GM23338 (cell line): Measurements from ENCODE around the gene TBPL2. TPM values are rescaled to one million over a fixed set of nuclear protein-coding genes. Genes with fewer than 3 reads are reported as not detected.
A peak's percentile ranks its signal among the peaks of the same experiment; 100 is the strongest.
"Not testable (repeated sequence)": the region's sequence is repeated elsewhere in the genome, so short reads cannot be mapped to it uniquely, and the experiment has no call there.

Experiments used
- ATAC-seq: fragments of 200-7000 bp; cut with Tn5 transposase; 3 replicates; pipeline ENCODE4 v1.9.1; 2020
- DNase-seq: peaks from one replicate; pipeline ENCODE4 v3.0.0-alpha.2; 2015; ENCODE audit warnings: low spot score
- H2AFZ ChIP-seq: fragments of 200-600 bp; sonication (generic); 2 replicates; pipeline ENCODE4 v1.8.0; 2016; ENCODE audit warnings: antibody characterized with exemption, mild to moderate bottlenecking, moderate library complexity
- H3F3A ChIP-seq: fragments of 200-600 bp; sonication (generic); replicated peaks from 2 replicates; pipeline ENCODE4 v1.8.0; 2017; ENCODE audit warnings: antibody characterized with exemption, mixed run types, low read depth
- H3K27ac ChIP-seq: fragments of 200-600 bp; sonication (generic); 2 replicates; pipeline ENCODE4 v1.6.1; 2016; ENCODE audit warnings: low read depth
- H3K27me3 ChIP-seq: fragments of 200-600 bp; sonication (generic); 2 replicates; pipeline ENCODE4 v1.8.0; 2016; ENCODE audit warnings: mild to moderate bottlenecking, mixed run types, moderate library complexity; ENCODE audit not compliant: insufficient read depth
- H3K36me3 ChIP-seq: fragments of 200-600 bp; sonication (generic); 2 replicates; pipeline ENCODE4 v1.8.0; 2016; ENCODE audit warnings: mild to moderate bottlenecking; ENCODE audit not compliant: insufficient read depth
- H3K4me1 ChIP-seq: fragments of 200-600 bp; sonication (generic); 2 replicates; pipeline ENCODE4 v1.8.0; 2016; ENCODE audit warnings: mild to moderate bottlenecking, moderate library complexity; ENCODE audit not compliant: insufficient read depth
- H3K4me2 ChIP-seq: fragments of 200-600 bp; sonication (generic); 2 replicates; pipeline ENCODE4 v1.7.1; 2017; ENCODE audit warnings: mixed run types
- H3K4me3 ChIP-seq: fragments of 200-600 bp; sonication (generic); 2 replicates; pipeline ENCODE4 v1.6.1; 2016; ENCODE audit warnings: mixed run types
- H3K79me2 ChIP-seq: fragments of 200-600 bp; sonication (generic); replicated peaks from 2 replicates; pipeline ENCODE4 v1.8.0; 2017; ENCODE audit warnings: mild to moderate bottlenecking; ENCODE audit not compliant: insufficient read depth
- H3K9me2 ChIP-seq: fragments of 200-600 bp; sonication (generic); 2 replicates; pipeline ENCODE4 v1.8.0; 2017; ENCODE audit not compliant: insufficient read depth
- H4K20me1 ChIP-seq: fragments of 200-600 bp; sonication (generic); replicated peaks from 2 replicates; pipeline ENCODE4 v1.8.0; 2017; ENCODE audit warnings: mild to moderate bottlenecking; ENCODE audit not compliant: insufficient read depth
- H3K27ac Mint-ChIP-seq: 2 replicates; pipeline ENCODE4 v1.8.0; 2020; ENCODE audit warnings: inconsistent platforms, mild to moderate bottlenecking, moderate library complexity, mixed read lengths
- H3K27me3 Mint-ChIP-seq: 3 replicates; pipeline ENCODE4 v1.8.0; 2022; ENCODE audit warnings: low read depth, mild to moderate bottlenecking, moderate library complexity, mixed read lengths, inconsistent platforms; ENCODE audit not compliant: insufficient read depth, poor library complexity
- H3K36me3 Mint-ChIP-seq: 3 replicates; pipeline ENCODE4 v1.8.0; 2021; ENCODE audit warnings: low read depth, mild to moderate bottlenecking, inconsistent platforms, moderate library complexity, mixed read lengths
- H3K4me1 Mint-ChIP-seq: 3 replicates; pipeline ENCODE4 v1.8.0; 2020; ENCODE audit warnings: mild to moderate bottlenecking, inconsistent platforms, mixed read lengths
- H3K4me3 Mint-ChIP-seq: 3 replicates; pipeline ENCODE4 v1.8.0; 2021; ENCODE audit warnings: moderate library complexity, mild to moderate bottlenecking, inconsistent platforms, mixed read lengths
- H3K9me3 Mint-ChIP-seq: 3 replicates; pipeline ENCODE4 v1.8.0; 2020; ENCODE audit warnings: moderate library complexity, mild to moderate bottlenecking, inconsistent platforms, mixed read lengths
- CTCF ChIP-seq, 2 experiments: fragments of 200-600 bp in 1 of 2; sonication (generic) in 1 of 2; conservative IDR thresholded peaks; 2 replicates each; pipeline versions ENCODE4 v1.5.1 to v1.6.1; 2016 to 2017; ENCODE audit warnings: antibody characterized with exemption in 2 of 2, low read depth in 2 of 2, mild to moderate bottlenecking in 2 of 2, moderate library complexity in 1 of 2
- POLR2AphosphoS5 ChIP-seq: IDR thresholded peaks from 2 replicates; pipeline ENCODE4 v1.6.1; 2016; ENCODE audit warnings: antibody characterized with exemption, low read depth
- STAT1 ChIP-seq: IDR thresholded peaks from one replicate; pipeline ENCODE4 v1.6.1; 2016; ENCODE audit warnings: antibody characterized with exemption; ENCODE audit not compliant: unreplicated experiment
- polyA plus RNA-seq: library from polyadenylated mRNA; unstranded; fragments of >200 nt; fragmentation: Nextera tagmentation; extraction: Ambion mirVana; gene quantifications from 2 replicates; pipeline ENCODE4 v1.2.1, GENCODE V29; 2016
- total RNA-seq: library from RNA; depleted of rRNA; stranded (reverse); fragments of >200 nt; shearing (Covaris generic); gene quantifications from 2 replicates; pipeline ENCODE4 v1.2.3, GENCODE V29; 2014
- TF ChIP-seq, protein P1 (sequence below): IDR thresholded peaks from one replicate; pipeline ENCODE4 v1.6.1; 2018; ENCODE audit warnings: antibody characterized with exemption; ENCODE audit not compliant: unreplicated experiment
- TF ChIP-seq, protein P2 (sequence below): IDR thresholded peaks from 2 replicates; pipeline ENCODE4 v1.6.1; 2016; ENCODE audit warnings: antibody characterized with exemption

Gene TBPL2
- total and polyA plus RNA-seq, 2 experiments from 2014 or later, result 0.24 TPM; not detected in 1

DNA sequence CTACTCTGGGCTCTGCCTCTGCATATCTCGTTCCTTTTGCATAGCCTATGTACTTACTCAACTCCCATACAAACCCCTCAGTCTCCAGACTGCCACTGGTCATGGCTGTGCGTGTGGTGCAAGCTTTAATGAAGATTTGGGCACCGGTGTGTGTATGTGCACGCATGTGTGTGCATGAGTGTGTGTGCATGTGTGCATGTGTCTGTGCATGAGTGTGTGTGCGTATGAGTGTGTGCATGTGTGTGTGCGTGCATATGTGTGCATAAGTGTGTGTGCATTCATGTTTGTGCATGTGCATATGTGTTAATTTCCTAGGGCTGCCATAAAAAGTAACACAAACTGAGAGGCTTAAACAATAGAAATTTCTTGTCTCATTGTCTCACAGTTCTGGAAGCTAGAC is 17.1 kb upstream of the TBPL2 start (continued):
- no peak for TF ChIP-seq POLR2AphosphoS5
- TF ChIP-seq, protein P1, sequence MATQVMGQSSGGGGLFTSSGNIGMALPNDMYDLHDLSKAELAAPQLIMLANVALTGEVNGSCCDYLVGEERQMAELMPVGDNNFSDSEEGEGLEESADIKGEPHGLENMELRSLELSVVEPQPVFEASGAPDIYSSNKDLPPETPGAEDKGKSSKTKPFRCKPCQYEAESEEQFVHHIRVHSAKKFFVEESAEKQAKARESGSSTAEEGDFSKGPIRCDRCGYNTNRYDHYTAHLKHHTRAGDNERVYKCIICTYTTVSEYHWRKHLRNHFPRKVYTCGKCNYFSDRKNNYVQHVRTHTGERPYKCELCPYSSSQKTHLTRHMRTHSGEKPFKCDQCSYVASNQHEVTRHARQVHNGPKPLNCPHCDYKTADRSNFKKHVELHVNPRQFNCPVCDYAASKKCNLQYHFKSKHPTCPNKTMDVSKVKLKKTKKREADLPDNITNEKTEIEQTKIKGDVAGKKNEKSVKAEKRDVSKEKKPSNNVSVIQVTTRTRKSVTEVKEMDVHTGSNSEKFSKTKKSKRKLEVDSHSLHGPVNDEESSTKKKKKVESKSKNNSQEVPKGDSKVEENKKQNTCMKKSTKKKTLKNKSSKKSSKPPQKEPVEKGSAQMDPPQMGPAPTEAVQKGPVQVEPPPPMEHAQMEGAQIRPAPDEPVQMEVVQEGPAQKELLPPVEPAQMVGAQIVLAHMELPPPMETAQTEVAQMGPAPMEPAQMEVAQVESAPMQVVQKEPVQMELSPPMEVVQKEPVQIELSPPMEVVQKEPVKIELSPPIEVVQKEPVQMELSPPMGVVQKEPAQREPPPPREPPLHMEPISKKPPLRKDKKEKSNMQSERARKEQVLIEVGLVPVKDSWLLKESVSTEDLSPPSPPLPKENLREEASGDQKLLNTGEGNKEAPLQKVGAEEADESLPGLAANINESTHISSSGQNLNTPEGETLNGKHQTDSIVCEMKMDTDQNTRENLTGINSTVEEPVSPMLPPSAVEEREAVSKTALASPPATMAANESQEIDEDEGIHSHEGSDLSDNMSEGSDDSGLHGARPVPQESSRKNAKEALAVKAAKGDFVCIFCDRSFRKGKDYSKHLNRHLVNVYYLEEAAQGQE, result no peak
- no peak for TF ChIP-seq STAT1

DNA sequence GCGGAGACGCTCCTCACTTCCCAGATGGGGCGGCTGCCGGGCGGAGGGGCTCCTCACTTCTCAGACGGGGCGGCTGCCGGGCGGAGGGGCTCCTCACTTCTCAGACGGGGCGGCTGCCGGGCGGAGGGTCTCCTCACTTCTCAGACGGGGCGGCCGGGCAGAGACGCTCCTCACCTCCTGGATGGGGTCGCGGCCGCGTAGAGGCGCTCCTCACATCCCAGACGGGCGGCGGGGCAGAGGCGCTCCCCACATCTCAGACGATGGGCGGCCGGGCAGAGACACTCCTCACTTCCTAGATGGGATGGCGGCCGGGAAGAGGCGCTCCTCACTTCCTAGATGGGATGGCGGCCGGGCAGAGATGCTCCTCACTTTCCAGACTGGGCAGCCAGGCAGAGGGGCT is 16.0 kb upstream of the TBPL2 start:
- not testable (repeated sequence) for H2AFZ ChIP-seq, H3K36me3 Mint-ChIP-seq
- H3K9me3 Mint-ChIP-seq, result peaks cover 18% of the 10 kb centered on the region

DNA sequence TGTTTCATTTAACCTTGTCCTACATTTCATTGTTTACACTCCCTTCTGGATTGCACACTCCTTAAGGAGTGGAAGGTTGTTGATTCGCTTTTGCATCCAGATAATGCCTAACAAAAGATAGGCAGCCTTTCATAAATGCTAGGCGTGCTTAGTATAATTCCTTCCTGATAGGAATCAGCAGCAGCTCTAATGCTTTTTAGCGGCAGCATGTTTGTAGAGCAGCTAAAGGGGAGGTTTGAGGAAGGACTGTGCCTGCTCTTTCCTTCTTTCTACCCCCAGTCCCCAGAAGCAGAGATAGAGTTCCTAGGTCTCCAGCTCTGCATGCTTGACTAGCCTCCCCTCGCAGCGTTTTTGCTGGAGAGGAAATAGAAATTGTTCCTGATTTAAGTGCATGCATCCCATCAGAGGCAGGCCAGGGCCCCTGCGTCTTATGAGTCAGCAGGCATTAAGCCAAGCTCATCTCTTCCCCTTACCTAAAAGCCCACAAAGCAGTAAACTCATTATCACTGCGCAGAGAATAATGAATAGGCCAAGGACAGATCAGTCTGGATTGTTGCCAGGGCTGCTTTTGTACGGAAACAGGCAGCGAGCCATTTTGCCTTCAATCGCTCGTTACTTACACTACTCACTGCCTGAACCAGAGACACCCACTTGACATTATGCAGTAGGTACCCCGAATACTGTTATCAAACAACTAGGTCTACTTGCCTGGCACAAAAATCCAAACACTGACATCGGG is 14.0 kb upstream of the TBPL2 start:
- no peak for DNase-seq
- H3K4me1 ChIP-seq, result no peaks in the 10 kb centered on the region; the same call in 1 of the 2 replicates
- H3K4me2 ChIP-seq, result no peak overlapping the region
- Mint-ChIP-seq H3K27ac (0 out of 2 replicates have a peak overlapping the region, but pooled peaks have one; percentile 3), H3K36me3 (peaks cover 6% of the 10 kb centered on the region), H3K4me1 (peaks cover 14% of the 10 kb centered on the region), H3K4me3 (no peak overlapping the region), H3K27me3 (no peaks in the 10 kb centered on the region), H3K9me3 (peaks cover 18% of the 10 kb centered on the region)
- H4K20me1 ChIP-seq, result no peaks in the 10 kb centered on the region
- no peak overlapping the region for H3K4me3 ChIP-seq
- no peak overlapping the region for H3K27ac ChIP-seq
- no peaks in the 10 kb centered on the region for H3F3A ChIP-seq
- H3K9me2 ChIP-seq, result no peaks in the 10 kb centered on the region
- H2AFZ ChIP-seq, result peak overlapping the region; percentile 54
- no peak for ATAC-seq
- no peaks in the 10 kb centered on the region for H3K27me3 ChIP-seq
- no peaks in the 10 kb centered on the region for H3K79me2 ChIP-seq
- H3K36me3 ChIP-seq, result no peaks in the 10 kb centered on the region
- TF ChIP-seq POLR2AphosphoS5, result no peak
- no peak for TF ChIP-seq CTCF (conservative IDR thresholded peaks at IDR 0.05; ENCODE audit: low read depth in 2 of 2)
- no peak for TF ChIP-seq STAT1
- TF ChIP-seq, protein P2, sequence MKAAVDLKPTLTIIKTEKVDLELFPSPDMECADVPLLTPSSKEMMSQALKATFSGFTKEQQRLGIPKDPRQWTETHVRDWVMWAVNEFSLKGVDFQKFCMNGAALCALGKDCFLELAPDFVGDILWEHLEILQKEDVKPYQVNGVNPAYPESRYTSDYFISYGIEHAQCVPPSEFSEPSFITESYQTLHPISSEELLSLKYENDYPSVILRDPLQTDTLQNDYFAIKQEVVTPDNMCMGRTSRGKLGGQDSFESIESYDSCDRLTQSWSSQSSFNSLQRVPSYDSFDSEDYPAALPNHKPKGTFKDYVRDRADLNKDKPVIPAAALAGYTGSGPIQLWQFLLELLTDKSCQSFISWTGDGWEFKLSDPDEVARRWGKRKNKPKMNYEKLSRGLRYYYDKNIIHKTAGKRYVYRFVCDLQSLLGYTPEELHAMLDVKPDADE, result no peak

More for the DNA sequence above, 16.0 kb upstream of the TBPL2 start:
- H3K4me3 Mint-ChIP-seq, H3K4me1 ChIP-seq, DNase-seq, H3K79me2 ChIP-seq, H3K4me2 ChIP-seq, H3K9me2 ChIP-seq, H3K4me3 ChIP-seq, H3K27ac Mint-ChIP-seq, H3K36me3 ChIP-seq, H3F3A ChIP-seq, H4K20me1 ChIP-seq, H3K27me3 ChIP-seq, H3K27ac ChIP-seq, ATAC-seq, H3K27me3 Mint-ChIP-seq: not testable (repeated sequence)
- H3K4me1 Mint-ChIP-seq, result peaks cover 14% of the 10 kb centered on the region
